Lower lobe of right lung (tissue), 2 donors: ENCODE results near the gene CYP4F8. TPM values are rescaled to one million over a fixed set of nuclear protein-coding genes. Genes with fewer than 3 reads are reported as not detected.

ENCODE experiments used
- ATAC-seq, 2 donors: fragments of 200-7000 bp; cut with Tn5 transposase; one replicate each; pipeline ENCODE4 v1.9.1; 2020 to 2022; ENCODE audit warnings: mild to moderate bottlenecking in 2 of 2, moderate library complexity in 2 of 2
- DNase-seq: peaks from one replicate; pipeline ENCODE4 v3.0.0-alpha.2; 2020
- H3K27ac ChIP-seq: fragments of 200-600 bp; one replicate; pipeline ENCODE4 v1.8.0; 2022
- H3K27me3 ChIP-seq: fragments of 200-600 bp; one replicate; pipeline ENCODE4 v1.8.0; 2022; ENCODE audit warnings: low read depth
- H3K36me3 ChIP-seq: fragments of 200-600 bp; one replicate; pipeline ENCODE4 v1.8.0; 2022; ENCODE audit warnings: mild to moderate bottlenecking
- H3K4me1 ChIP-seq: fragments of 200-600 bp; one replicate; pipeline ENCODE4 v1.8.0; 2022
- H3K4me3 ChIP-seq: fragments of 200-600 bp; one replicate; pipeline ENCODE4 v1.8.0; 2022; ENCODE audit warnings: mild to moderate bottlenecking
- H3K9me3 ChIP-seq: fragments of 200-600 bp; one replicate; pipeline ENCODE4 v1.8.0; 2022
- CTCF ChIP-seq: fragments of 200-600 bp; IDR thresholded peaks from one replicate; pipeline ENCODE4 v1.8.0; 2022; ENCODE audit warnings: antibody characterized with exemption, mild to moderate bottlenecking
- intact Hi-C: fragments of 100-400 bp; cut with DNase I; formaldehyde crosslinking; loops from one replicate; pipeline ENCODE4 v1.11.0; 2022
- total RNA-seq: library from RNA; stranded (reverse); fragmentation: NEBNext Ultra II Directional; extraction: Animal tissue kit (Norgen Biotek cat#: 25700); gene quantifications from one replicate; pipeline ENCODE4 v1.2.1, GENCODE V29; 2021
- donor health status: DM: no; HTN: yes; CAD: no; lungs with severe emphysema.

CYP4F8 gene
- total RNA-seq, 1 donor from 2014 or later: not detected

DNA sequence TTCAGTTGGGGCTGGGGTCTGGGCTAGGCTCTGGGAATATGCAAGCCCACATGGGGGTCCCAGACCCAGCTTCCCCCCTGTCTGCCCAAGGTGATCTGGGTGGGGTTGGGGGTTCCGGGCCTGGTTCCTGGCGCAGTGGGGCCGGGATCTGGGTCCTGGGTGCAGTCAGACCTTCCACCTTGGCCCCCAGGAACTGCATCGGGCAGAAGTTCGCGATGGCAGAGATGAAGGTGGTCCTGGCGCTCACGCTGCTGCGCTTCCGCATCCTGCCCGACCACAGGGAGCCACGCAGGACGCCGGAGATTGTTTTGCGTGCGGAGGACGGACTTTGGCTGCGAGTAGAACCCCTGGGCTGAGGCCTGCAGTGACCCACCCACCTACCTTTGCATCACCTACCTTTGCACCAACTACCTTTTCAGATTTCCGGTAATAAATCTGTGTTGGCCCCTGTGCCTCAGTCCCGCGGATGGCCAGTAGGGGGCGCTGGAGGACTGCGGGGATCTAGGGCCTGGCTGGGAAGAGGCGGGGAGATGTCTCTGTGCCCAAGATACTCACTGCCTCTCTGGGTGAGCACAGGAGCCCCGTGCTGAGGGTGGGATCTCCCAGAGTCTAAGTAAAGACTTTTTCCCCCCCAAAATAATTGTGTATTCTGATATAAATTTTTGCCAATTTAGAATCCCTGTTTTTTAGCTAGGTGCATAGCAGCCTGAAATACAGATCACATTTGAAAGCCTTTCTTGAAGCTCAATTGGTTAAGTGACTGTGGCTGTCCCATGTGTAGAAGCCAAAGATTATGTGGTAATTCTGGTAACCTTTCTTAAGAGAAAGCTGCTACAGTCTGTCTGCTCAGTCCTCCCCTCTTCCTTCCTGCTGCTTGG lies 14.2 kb downstream of the CYP4F8 start:
- H3K36me3 ChIP-seq: no peaks in the 10 kb centered on the region
- peak; percentile 92 to 95 for ATAC-seq
- H3K27me3 ChIP-seq: peaks cover 18% of the 10 kb centered on the region
- DNase-seq: peak; percentile 87
- no peaks in the 10 kb centered on the region for H3K4me1 ChIP-seq
- TF ChIP-seq CTCF: peak; percentile 96
- intact Hi-C loops: no loop called here
- no peak overlapping the region for H3K4me3 ChIP-seq
- H3K27ac ChIP-seq: no peak overlapping the region
- H3K9me3 ChIP-seq: no peaks in the 10 kb centered on the region

GRCh38 chr19:15631817-15632216 lies 16.8 kb downstream of the CYP4F8 start:
- no peak for ATAC-seq
- Histone ChIP-seq H3K4me1 (no peaks in the 10 kb centered on the region), H3K27ac (no peak overlapping the region), H3K4me3 (no peak overlapping the region), H3K9me3 (no peaks in the 10 kb centered on the region), H3K27me3 (peaks cover 17% of the 10 kb centered on the region), H3K36me3 (no peaks in the 10 kb centered on the region)
- no peak for DNase-seq
- TF ChIP-seq CTCF: peak; percentile 43
- intact Hi-C loops: no loop called here

GRCh38 chr19:15633082-15633835 lies 18.2 kb downstream of the CYP4F8 start:
- Histone ChIP-seq H3K4me3 (no peak overlapping the region), H3K36me3 (no peaks in the 10 kb centered on the region), H3K4me1 (no peaks in the 10 kb centered on the region), H3K27ac (no peak overlapping the region), H3K9me3 (no peaks in the 10 kb centered on the region), H3K27me3 (peaks cover 19% of the 10 kb centered on the region)
- ATAC-seq (peak; percentile 22 to 44), DNase-seq (no peak)
- no peak for TF ChIP-seq CTCF
- intact Hi-C loops: no loop called here

- intact Hi-C loops: no loop called here
- H3K27ac ChIP-seq: no peak overlapping the region
- H3K36me3 ChIP-seq: no peaks in the 10 kb centered on the region
- H3K27me3 ChIP-seq: peaks cover 10% of the 10 kb centered on the region
- no peak for DNase-seq
- TF ChIP-seq CTCF: no peak
- no peaks in the 10 kb centered on the region for H3K4me1 ChIP-seq
- no peaks in the 10 kb centered on the region for H3K9me3 ChIP-seq
- ATAC-seq: no peak
- H3K4me3 ChIP-seq: no peak overlapping the region
These were observed 19.1 kb downstream of the CYP4F8 start for GRCh38 chr19:15634105-15634504.

DNA sequence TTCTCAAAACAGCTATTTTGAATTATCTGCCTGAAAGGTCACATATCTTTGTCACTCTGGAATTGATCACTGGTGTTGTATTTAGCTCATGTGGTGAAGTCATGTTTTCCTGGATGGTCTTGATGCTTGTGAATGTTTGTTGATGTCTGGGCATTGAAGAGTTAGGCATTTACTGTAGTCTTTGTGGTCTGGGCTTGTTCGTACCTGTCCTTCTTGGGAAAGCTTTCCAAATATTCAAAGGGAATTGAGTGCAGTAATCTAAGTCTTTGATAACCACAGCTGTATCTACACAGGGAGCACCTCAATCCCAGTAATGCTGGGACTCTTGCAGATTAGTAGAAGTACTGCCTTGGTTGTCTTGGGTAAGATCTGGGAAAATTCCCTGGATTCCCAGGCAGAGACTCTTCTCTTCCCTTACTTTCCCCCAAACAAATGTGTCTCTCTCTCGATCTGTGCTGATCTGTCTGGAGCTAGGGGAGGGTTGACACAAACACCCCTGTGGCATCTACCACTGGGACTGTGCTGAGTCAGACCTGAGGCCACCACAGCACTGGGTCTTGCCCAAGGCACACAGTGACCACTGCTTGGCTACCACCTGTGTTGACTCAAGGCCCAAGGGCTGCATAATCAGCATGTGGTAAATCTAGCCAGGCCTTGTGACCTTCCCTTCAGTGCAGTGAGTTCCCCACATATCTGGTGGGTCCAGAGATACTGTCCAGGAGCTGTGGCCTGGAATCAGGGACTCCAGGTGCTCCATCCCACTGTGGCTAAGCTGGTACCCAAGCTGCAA lies 20.2 kb downstream of the CYP4F8 start:
- Histone ChIP-seq H3K36me3 (no peaks in the 10 kb centered on the region), H3K27ac (no peak overlapping the region), H3K27me3 (peaks cover 9% of the 10 kb centered on the region), H3K4me1 (no peaks in the 10 kb centered on the region), H3K4me3 (no peak overlapping the region), H3K9me3 (no peaks in the 10 kb centered on the region)
- no peak for TF ChIP-seq CTCF
- ATAC-seq: no peak
- intact Hi-C loops: no loop called here
- DNase-seq: no peak
